Measurements from ENCODE around the gene MED14. TPM values are rescaled to one million over a fixed set of nuclear protein-coding genes. Genes with fewer than 3 reads are reported as not detected.

Gene MED14
- total RNA-seq, 1 experiment from 2014 or later: 83.3 TPM

DNA sequence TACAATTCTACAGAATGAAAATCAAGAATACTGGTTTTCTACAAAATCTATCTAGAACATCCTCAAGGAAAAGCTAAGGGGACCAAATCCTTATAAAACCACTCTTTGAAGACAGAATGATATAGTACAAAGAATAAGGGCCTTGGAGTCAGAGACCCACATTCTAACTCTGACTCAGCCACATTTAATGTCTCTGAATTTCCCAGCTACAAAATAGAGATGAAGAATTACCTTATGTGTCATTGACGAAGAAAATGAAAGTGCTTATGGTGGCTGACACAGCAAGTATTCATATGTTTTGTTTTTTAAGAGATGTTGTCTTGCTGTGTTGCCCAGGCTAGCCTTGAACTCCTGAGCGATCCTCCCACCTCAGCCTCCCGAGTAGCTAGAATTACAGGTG lies 52.1 kb downstream of the MED14 start (continued):
- TF ChIP-seq, protein P1, sequence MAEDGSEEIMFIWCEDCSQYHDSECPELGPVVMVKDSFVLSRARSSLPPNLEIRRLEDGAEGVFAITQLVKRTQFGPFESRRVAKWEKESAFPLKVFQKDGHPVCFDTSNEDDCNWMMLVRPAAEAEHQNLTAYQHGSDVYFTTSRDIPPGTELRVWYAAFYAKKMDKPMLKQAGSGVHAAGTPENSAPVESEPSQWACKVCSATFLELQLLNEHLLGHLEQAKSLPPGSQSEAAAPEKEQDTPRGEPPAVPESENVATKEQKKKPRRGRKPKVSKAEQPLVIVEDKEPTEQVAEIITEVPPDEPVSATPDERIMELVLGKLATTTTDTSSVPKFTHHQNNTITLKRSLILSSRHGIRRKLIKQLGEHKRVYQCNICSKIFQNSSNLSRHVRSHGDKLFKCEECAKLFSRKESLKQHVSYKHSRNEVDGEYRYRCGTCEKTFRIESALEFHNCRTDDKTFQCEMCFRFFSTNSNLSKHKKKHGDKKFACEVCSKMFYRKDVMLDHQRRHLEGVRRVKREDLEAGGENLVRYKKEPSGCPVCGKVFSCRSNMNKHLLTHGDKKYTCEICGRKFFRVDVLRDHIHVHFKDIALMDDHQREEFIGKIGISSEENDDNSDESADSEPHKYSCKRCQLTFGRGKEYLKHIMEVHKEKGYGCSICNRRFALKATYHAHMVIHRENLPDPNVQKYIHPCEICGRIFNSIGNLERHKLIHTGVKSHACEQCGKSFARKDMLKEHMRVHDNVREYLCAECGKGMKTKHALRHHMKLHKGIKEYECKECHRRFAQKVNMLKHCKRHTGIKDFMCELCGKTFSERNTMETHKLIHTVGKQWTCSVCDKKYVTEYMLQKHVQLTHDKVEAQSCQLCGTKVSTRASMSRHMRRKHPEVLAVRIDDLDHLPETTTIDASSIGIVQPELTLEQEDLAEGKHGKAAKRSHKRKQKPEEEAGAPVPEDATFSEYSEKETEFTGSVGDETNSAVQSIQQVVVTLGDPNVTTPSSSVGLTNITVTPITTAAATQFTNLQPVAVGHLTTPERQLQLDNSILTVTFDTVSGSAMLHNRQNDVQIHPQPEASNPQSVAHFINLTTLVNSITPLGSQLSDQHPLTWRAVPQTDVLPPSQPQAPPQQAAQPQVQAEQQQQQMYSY (CRISPR knock-in tag; IDR thresholded peaks at IDR 0.05): no peak
- TF ChIP-seq, protein P2, sequence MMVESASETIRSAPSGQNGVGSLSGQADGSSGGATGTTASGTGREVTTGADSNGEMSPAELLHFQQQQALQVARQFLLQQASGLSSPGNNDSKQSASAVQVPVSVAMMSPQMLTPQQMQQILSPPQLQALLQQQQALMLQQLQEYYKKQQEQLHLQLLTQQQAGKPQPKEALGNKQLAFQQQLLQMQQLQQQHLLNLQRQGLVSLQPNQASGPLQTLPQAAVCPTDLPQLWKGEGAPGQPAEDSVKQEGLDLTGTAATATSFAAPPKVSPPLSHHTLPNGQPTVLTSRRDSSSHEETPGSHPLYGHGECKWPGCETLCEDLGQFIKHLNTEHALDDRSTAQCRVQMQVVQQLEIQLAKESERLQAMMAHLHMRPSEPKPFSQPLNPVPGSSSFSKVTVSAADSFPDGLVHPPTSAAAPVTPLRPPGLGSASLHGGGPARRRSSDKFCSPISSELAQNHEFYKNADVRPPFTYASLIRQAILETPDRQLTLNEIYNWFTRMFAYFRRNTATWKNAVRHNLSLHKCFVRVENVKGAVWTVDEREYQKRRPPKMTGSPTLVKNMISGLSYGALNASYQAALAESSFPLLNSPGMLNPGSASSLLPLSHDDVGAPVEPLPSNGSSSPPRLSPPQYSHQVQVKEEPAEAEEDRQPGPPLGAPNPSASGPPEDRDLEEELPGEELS (CRISPR knock-in tag; IDR thresholded peaks at IDR 0.05): no peak
- TF ChIP-seq NR3C1 (CRISPR knock-in tag; conservative IDR thresholded peaks at IDR 0.05; ENCODE audit: low read depth): no peak
- TF ChIP-seq, protein P3, sequence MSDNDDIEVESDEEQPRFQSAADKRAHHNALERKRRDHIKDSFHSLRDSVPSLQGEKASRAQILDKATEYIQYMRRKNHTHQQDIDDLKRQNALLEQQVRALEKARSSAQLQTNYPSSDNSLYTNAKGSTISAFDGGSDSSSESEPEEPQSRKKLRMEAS (CRISPR knock-in tag; IDR thresholded peaks at IDR 0.05): no peak
- no peak for TF ChIP-seq RORB (CRISPR knock-in tag; IDR thresholded peaks at IDR 0.05)

DNA sequence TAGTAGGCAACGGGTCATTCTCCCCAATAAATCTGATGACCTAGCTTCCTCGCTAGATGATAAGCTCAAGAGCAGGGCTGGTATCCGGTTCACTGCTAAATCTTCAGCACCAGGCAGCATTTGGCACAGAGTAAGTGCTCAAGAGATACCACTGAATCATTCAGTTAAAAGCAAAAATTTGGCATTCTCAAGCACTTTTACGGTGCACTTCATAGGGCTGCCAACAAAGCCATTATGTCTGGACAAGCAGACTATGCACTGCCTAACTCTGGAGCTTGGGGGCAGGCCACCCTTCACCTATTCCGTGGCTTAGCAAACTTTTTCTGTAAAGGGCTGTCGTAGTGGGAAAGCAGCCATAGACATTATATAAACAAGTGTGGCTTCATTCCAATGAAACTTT lies 64.2 kb downstream of the MED14 start:
- ATAC-seq: no peak
- ChIA-PET CTCF (no interaction called here), POLR2A (no interaction called here)
- no peak overlapping the region for H3K27ac Mint-ChIP-seq
- H3K27me3 Mint-ChIP-seq (ENCODE audit: low read depth): no peaks in the 10 kb centered on the region
- no peak overlapping the region for H3K4me3 Mint-ChIP-seq
- no peaks in the 10 kb centered on the region for H3K4me1 Mint-ChIP-seq
- no peak for DNase-seq (ENCODE audit: low spot score)
- no peak for TF ChIP-seq CREB1 (CRISPR knock-in tag; IDR thresholded peaks at IDR 0.05)
- no peak for TF ChIP-seq ZNF219 (CRISPR knock-in tag; IDR thresholded peaks at IDR 0.05; ENCODE audit: borderline replicate concordance)
- no peak for TF ChIP-seq FOXP1 (CRISPR knock-in tag; IDR thresholded peaks at IDR 0.05; ENCODE audit: borderline replicate concordance)
- TF ChIP-seq, protein P4, sequence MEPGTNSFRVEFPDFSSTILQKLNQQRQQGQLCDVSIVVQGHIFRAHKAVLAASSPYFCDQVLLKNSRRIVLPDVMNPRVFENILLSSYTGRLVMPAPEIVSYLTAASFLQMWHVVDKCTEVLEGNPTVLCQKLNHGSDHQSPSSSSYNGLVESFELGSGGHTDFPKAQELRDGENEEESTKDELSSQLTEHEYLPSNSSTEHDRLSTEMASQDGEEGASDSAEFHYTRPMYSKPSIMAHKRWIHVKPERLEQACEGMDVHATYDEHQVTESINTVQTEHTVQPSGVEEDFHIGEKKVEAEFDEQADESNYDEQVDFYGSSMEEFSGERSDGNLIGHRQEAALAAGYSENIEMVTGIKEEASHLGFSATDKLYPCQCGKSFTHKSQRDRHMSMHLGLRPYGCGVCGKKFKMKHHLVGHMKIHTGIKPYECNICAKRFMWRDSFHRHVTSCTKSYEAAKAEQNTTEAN (CRISPR knock-in tag; IDR thresholded peaks at IDR 0.05): no peak
- TF ChIP-seq SMAD3 (CRISPR knock-in tag; IDR thresholded peaks at IDR 0.05; ENCODE audit: borderline replicate concordance): no peak
- TF ChIP-seq FOXJ3 (CRISPR knock-in tag; IDR thresholded peaks at IDR 0.05; ENCODE audit: borderline replicate concordance): no peak
- TF ChIP-seq ZNF416 (CRISPR knock-in tag; IDR thresholded peaks at IDR 0.05): no peak
- TF ChIP-seq, protein P5, sequence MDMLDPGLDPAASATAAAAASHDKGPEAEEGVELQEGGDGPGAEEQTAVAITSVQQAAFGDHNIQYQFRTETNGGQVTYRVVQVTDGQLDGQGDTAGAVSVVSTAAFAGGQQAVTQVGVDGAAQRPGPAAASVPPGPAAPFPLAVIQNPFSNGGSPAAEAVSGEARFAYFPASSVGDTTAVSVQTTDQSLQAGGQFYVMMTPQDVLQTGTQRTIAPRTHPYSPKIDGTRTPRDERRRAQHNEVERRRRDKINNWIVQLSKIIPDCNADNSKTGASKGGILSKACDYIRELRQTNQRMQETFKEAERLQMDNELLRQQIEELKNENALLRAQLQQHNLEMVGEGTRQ (CRISPR knock-in tag; IDR thresholded peaks at IDR 0.05): no peak
- peaks cover 63% of the 10 kb centered on the region for H3K36me3 Mint-ChIP-seq
- no peaks in the 10 kb centered on the region for H3K9me3 Mint-ChIP-seq

DNA sequence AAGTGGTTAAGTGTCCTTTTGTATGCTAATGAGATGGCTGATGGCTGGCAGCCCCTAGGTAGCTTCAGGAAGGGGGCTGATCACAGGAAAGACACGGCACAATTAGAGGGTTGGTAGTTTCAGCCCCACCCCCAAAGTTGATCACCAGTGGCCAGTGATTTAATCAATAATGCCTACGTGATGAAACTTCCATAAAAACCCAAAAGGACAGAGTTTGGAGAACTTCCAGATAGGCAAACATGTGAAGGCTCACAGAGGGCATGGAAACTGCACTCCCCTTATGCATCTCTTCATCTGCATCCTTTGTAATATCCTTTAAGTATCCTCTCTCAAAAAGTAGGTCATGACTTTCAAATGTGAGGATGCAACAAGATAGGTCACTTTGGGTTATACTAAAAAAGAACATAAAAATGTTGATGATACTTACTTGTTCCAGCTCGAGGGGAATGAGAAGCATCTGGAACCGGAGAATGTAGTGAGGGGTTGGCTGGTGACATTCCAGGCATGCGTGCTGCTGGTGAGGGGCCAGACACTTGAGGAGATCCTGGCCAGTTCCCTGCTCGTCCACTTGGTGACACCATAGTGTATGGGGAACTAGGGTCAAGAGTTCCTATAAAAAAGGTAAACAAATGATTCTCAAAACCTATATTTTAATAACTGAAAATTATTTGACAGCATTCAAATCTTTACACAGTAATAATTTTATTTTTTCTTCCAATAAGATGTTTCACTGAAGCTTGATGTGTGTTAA lies 71.3 kb downstream of the MED14 start:
- POLR2A ChIA-PET: interaction anchor here (0.6 kb wide), 1 partner anchor 266 kb away, joined by 3 read pairs; no protein-coding TSS in a partner anchor
- TF ChIP-seq, protein P6, sequence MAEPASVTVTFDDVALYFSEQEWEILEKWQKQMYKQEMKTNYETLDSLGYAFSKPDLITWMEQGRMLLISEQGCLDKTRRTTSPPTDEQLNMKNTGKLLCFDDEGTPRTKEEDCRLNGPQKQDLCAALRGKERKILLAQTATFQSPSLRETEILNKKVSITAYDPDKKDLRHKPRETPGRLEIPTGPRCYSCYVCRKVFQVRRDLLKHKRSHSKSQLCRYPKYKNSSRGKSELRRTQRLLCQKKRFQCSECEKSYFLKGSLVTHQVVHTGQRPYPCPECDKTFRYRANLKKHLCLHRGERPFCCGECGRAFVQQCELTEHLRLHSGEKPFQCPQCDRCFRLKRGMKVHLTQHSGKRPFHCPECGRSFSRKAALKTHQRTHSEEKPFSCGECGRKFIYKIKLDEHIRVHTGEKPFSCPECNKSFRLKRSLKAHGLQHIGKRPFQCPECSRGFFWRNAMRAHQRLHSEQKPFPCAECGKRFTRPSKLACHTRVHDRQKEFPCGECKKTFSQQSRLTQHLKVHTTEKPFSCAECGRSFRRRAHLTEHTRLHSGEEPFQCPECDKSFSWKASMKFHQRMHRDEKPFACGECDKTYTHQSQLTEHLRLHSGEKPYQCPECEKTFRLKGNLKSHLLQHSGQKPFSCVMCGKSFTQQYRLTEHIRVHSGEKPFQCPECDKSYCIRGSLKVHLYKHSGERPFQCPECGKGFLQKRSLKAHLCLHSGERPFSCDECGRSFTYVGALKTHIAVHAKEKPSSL (CRISPR knock-in tag; conservative IDR thresholded peaks at IDR 0.05): no peak
- TF ChIP-seq GRHL2 (CRISPR knock-in tag; IDR thresholded peaks at IDR 0.05; ENCODE audit: insufficient replicate concordance, severe bottlenecking): no peak
- TF ChIP-seq PRRX2 (CRISPR knock-in tag; IDR thresholded peaks at IDR 0.05): no peak
- TF ChIP-seq RELA (CRISPR knock-in tag; IDR thresholded peaks at IDR 0.05; ENCODE audit: borderline replicate concordance): no peak
- TF ChIP-seq IRF2 (CRISPR knock-in tag; IDR thresholded peaks at IDR 0.05; ENCODE audit: borderline replicate concordance, low read depth): no peak
- TF ChIP-seq, protein P7, sequence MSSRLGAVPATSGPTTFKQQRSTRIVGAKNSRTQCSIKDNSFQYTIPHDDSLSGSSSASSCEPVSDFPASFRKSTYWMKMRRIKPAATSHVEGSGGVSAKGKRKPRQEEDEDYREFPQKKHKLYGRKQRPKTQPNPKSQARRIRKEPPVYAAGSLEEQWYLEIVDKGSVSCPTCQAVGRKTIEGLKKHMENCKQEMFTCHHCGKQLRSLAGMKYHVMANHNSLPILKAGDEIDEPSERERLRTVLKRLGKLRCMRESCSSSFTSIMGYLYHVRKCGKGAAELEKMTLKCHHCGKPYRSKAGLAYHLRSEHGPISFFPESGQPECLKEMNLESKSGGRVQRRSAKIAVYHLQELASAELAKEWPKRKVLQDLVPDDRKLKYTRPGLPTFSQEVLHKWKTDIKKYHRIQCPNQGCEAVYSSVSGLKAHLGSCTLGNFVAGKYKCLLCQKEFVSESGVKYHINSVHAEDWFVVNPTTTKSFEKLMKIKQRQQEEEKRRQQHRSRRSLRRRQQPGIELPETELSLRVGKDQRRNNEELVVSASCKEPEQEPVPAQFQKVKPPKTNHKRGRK (CRISPR knock-in tag; IDR thresholded peaks at IDR 0.05; ENCODE audit: borderline replicate concordance): no peak
- no peak for TF ChIP-seq ATF1 (CRISPR knock-in tag; IDR thresholded peaks at IDR 0.05)

More for the DNA sequence above, 71.3 kb downstream of the MED14 start:
- Mint-ChIP-seq H3K4me1 (no peaks in the 10 kb centered on the region; the same call in 1 of the 2 replicates), H3K9me3 (no peaks in the 10 kb centered on the region), H3K36me3 (peaks cover 68% of the 10 kb centered on the region), H3K27me3 (ENCODE audit: low read depth) (no peaks in the 10 kb centered on the region), H3K27ac (no peak overlapping the region), H3K4me3 (no peak overlapping the region)
- DNase-seq (ENCODE audit: low spot score): peak; percentile 35
- peak; percentile 87 for ATAC-seq
- CTCF ChIA-PET: no interaction called here

Measured in WTC11 (cell line).